Activated B cell treated with CpG ODN at 0.5 μM for 24 hours (primary cell): Measurements from ENCODE around the gene PAEP. TPM values are rescaled to one million over a fixed set of nuclear protein-coding genes. Genes with fewer than 3 reads are reported as not detected.

Experiments used
- ATAC-seq: fragments of 200-7000 bp; cut with Tn5 transposase; one replicate; pipeline ENCODE4 v1.10.0; 2021; ENCODE audit warnings: low read depth, mild to moderate bottlenecking, moderate library complexity
- CTCF ChIA-PET: fragments of 350-600 bp; sonication (Branson Sonifier 250); formaldehyde crosslinking; loops from one replicate; lab custom pipeline; 2021; ENCODE audit warnings: antibody characterized with exemption; lab: Charles Lee
- POLR2A ChIA-PET: fragments of 350-600 bp; sonication (Branson Sonifier 250); formaldehyde crosslinking; loops from one replicate; lab custom pipeline; 2021; ENCODE audit warnings: antibody characterized with exemption; lab: Charles Lee
- DNase-seq: peaks from one replicate; pipeline ENCODE4 v3.0.0; 2022
- H3K27ac Mint-ChIP-seq: one replicate; pipeline ENCODE4 v1.8.0; 2020; ENCODE audit warnings: mixed read lengths
- H3K27me3 Mint-ChIP-seq: one replicate; pipeline ENCODE4 v1.8.0; 2021; ENCODE audit warnings: mixed read lengths
- H3K36me3 Mint-ChIP-seq: one replicate; pipeline ENCODE4 v1.8.0; 2021; ENCODE audit warnings: low read depth, mixed read lengths
- H3K4me1 Mint-ChIP-seq: one replicate; pipeline ENCODE4 v1.8.0; 2021; ENCODE audit warnings: mixed read lengths
- H3K4me3 Mint-ChIP-seq: one replicate; pipeline ENCODE4 v1.8.0; 2020; ENCODE audit warnings: mild to moderate bottlenecking, mixed read lengths
- H3K9me3 Mint-ChIP-seq: one replicate; pipeline ENCODE4 v1.8.0; 2020; ENCODE audit warnings: mixed read lengths
- CTCF ChIP-seq: fragments of 200-600 bp; IDR thresholded peaks from one replicate; pipeline ENCODE4 v1.8.0; 2022; ENCODE audit warnings: antibody characterized with exemption, mild to moderate bottlenecking
- intact Hi-C: fragments of 100-400 bp; cut with micrococcal nuclease; formaldehyde crosslinking; loops from one replicate; pipeline ENCODE4 v1.15.1; 2024
- total RNA-seq: library from RNA; stranded (reverse); gene quantifications from 2 replicates; pipeline ENCODE4 v1.2.3, GENCODE V29; 2022

PAEP gene
- total RNA-seq, 1 donor from 2014 or later = not detected

- H3K27ac Mint-ChIP-seq = no peak overlapping the region
- CTCF ChIA-PET = no interaction called here
Measured at GRCh38 chr9:135565141-135565628, 3.6 kb downstream of the PAEP start.

GRCh38 chr9:135565636-135566035 lies 4.1 kb downstream of the PAEP start:
- intact Hi-C loops = no loop called here
- CTCF ChIA-PET = no interaction called here
- H3K27ac Mint-ChIP-seq = no peak overlapping the region
- no peak for DNase-seq
- no peak for ATAC-seq
- no peak overlapping the region for H3K4me3 Mint-ChIP-seq
- POLR2A ChIA-PET = no interaction called here
- no peaks in the 10 kb centered on the region for H3K4me1 Mint-ChIP-seq
- peaks cover 6% of the 10 kb centered on the region for H3K9me3 Mint-ChIP-seq
- no peak for TF ChIP-seq CTCF
- no peaks in the 10 kb centered on the region for H3K36me3 Mint-ChIP-seq
- peaks cover 13% of the 10 kb centered on the region for H3K27me3 Mint-ChIP-seq

More at GRCh38 chr9:135565141-135565628, 3.6 kb downstream of the PAEP start:
- POLR2A ChIA-PET = no interaction called here
- intact Hi-C loops = no loop called here
- H3K9me3 Mint-ChIP-seq = peaks cover 6% of the 10 kb centered on the region
- no peak for TF ChIP-seq CTCF
- DNase-seq (no peak), ATAC-seq (no peak)
- H3K36me3 Mint-ChIP-seq = no peaks in the 10 kb centered on the region
- H3K4me1 Mint-ChIP-seq = no peaks in the 10 kb centered on the region
- H3K27me3 Mint-ChIP-seq = peaks cover 12% of the 10 kb centered on the region
- no peak overlapping the region for H3K4me3 Mint-ChIP-seq

GRCh38 chr9:135566552-135566951 lies 5.0 kb downstream of the PAEP start:
- POLR2A ChIA-PET = no interaction called here
- no peak for TF ChIP-seq CTCF
- Mint-ChIP-seq H3K4me3 (no peak overlapping the region), H3K36me3 (no peaks in the 10 kb centered on the region), H3K4me1 (no peaks in the 10 kb centered on the region), H3K27ac (no peak overlapping the region), H3K9me3 (peaks cover 6% of the 10 kb centered on the region), H3K27me3 (peaks cover 15% of the 10 kb centered on the region)
- DNase-seq (no peak), ATAC-seq (no peak)
- CTCF ChIA-PET = no interaction called here
- intact Hi-C loops = no loop called here

GRCh38 chr9:135567311-135567710 lies 5.8 kb downstream of the PAEP start:
- no peak overlapping the region for H3K27ac Mint-ChIP-seq
- TF ChIP-seq CTCF = no peak
- no peaks in the 10 kb centered on the region for H3K36me3 Mint-ChIP-seq
- peaks cover 6% of the 10 kb centered on the region for H3K9me3 Mint-ChIP-seq
- no peaks in the 10 kb centered on the region for H3K4me1 Mint-ChIP-seq
- intact Hi-C loops = no loop called here
- ATAC-seq (no peak), DNase-seq (no peak)
- H3K27me3 Mint-ChIP-seq = peaks cover 15% of the 10 kb centered on the region
- H3K4me3 Mint-ChIP-seq = no peak overlapping the region
- CTCF ChIA-PET = no interaction called here
- POLR2A ChIA-PET = no interaction called here

- no peak overlapping the region for H3K4me3 Mint-ChIP-seq
- H3K9me3 Mint-ChIP-seq = peaks cover 6% of the 10 kb centered on the region
- CTCF ChIA-PET = no interaction called here
- intact Hi-C loops = no loop called here
- no peak overlapping the region for H3K27ac Mint-ChIP-seq
- ATAC-seq (no peak), DNase-seq (no peak)
- no peak for TF ChIP-seq CTCF
- peaks cover 15% of the 10 kb centered on the region for H3K27me3 Mint-ChIP-seq
- POLR2A ChIA-PET = no interaction called here
- H3K36me3 Mint-ChIP-seq = no peaks in the 10 kb centered on the region
- H3K4me1 Mint-ChIP-seq = no peaks in the 10 kb centered on the region
Measured at GRCh38 chr9:135568026-135568425, 6.5 kb downstream of the PAEP start.
